Stimulated activated naive CD8-positive, alpha-beta T cell treated with anti-CD3 and anti-CD28 coated beads, Interleukin-15, Interleukin-2, amounts not matched to agents 100 ng/mL and 50 ng/mL, for 24 hours (primary cell): Measurements from ENCODE around the gene PEMT.

Experiments used
- H3K27ac Mint-ChIP-seq: one replicate; pipeline ENCODE4 v1.8.0; 2021; ENCODE audit warnings: mild to moderate bottlenecking, mixed read lengths
- H3K27me3 Mint-ChIP-seq: one replicate; pipeline ENCODE4 v1.8.0; 2021; ENCODE audit warnings: mixed read lengths
- H3K36me3 Mint-ChIP-seq: one replicate; pipeline ENCODE4 v1.8.0; 2021; ENCODE audit warnings: low read depth, mixed read lengths
- H3K4me1 Mint-ChIP-seq: one replicate; pipeline ENCODE4 v1.8.0; 2021; ENCODE audit warnings: low read depth, mixed read lengths
- H3K4me3 Mint-ChIP-seq: one replicate; pipeline ENCODE4 v1.8.0; 2021; ENCODE audit warnings: mild to moderate bottlenecking, mixed read lengths
- H3K9me3 Mint-ChIP-seq: one replicate; pipeline ENCODE4 v1.8.0; 2021; ENCODE audit warnings: mixed read lengths

PEMT gene

DNA sequence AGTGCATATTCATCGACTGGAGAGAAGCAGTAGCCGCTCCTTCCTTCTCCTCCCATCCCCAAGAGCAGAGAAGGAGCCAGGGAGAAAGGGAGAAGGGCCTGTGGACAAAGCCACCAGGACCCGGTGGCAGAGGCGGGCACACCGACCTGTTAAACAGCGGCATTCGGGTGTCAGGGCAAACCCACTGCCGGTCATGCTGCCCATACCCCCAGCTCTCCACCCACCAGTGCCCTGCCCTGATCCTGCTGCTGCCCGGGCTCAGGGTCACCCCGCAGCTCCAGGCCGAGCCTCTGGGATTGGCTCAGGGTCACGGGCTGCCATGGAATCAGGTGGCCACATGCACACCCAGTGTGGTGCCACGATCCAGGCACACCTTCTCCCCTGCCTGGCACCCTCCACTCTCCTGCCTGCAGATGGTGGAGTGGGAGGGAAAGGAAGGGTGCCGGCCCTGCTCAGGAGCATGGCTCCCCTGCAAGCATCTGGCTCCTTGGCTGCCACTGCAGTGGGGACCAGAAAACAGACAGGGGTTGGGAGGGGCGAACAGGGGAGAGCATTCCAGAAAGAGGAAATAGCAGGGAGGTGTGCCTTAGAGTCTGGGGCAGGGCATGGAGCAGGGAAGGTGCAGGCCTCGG is 77.0 kb downstream of the PEMT start:
- Mint-ChIP-seq H3K9me3 (no peaks in the 10 kb centered on the region), H3K27me3 (no peaks in the 10 kb centered on the region), H3K36me3 (no peaks in the 10 kb centered on the region), H3K4me1 (peaks cover 20% of the 10 kb centered on the region), H3K4me3 (no peak overlapping the region), H3K27ac (no peak overlapping the region)

DNA sequence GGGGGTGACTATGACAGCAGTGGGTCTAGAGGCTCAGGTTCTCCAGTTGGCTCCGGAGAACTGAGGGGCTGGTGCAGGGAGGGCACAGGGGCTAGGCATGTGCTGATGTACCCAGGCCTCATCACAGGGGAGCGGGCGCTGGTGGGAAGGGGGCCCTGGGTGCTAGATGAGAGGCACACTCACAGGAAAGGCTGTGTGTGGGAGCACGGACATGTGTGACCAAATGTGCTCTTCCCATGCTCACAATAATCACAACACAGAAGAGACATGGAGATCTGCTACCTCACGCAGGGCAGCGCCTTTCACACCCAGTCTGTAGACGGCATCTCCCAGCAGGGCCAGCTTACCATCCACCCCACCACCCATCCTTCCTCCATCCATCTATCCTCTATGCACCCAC is 77.9 kb downstream of the PEMT start:
- H3K27me3 Mint-ChIP-seq: no peaks in the 10 kb centered on the region
- H3K36me3 Mint-ChIP-seq: no peaks in the 10 kb centered on the region
- H3K4me1 Mint-ChIP-seq: peaks cover 20% of the 10 kb centered on the region
- no peak overlapping the region for H3K27ac Mint-ChIP-seq
- H3K9me3 Mint-ChIP-seq: no peaks in the 10 kb centered on the region
- no peak overlapping the region for H3K4me3 Mint-ChIP-seq

GRCh38 chr17:17512866-17513265 is 78.6 kb downstream of the PEMT start:
- Mint-ChIP-seq H3K27ac (no peak overlapping the region), H3K36me3 (no peaks in the 10 kb centered on the region), H3K27me3 (no peaks in the 10 kb centered on the region), H3K9me3 (no peaks in the 10 kb centered on the region), H3K4me3 (no peak overlapping the region), H3K4me1 (peaks cover 20% of the 10 kb centered on the region)

GRCh38 chr17:17511881-17512858 is 79.3 kb downstream of the PEMT start:
- Mint-ChIP-seq H3K27ac (no peak overlapping the region), H3K4me1 (peaks cover 20% of the 10 kb centered on the region), H3K4me3 (no peak overlapping the region), H3K27me3 (no peaks in the 10 kb centered on the region), H3K36me3 (no peaks in the 10 kb centered on the region), H3K9me3 (no peaks in the 10 kb centered on the region)

GRCh38 chr17:17511293-17511741 is 80.2 kb downstream of the PEMT start:
- Mint-ChIP-seq H3K27ac (peak overlapping the region; percentile 72), H3K4me3 (no peak overlapping the region), H3K9me3 (no peaks in the 10 kb centered on the region), H3K4me1 (peaks cover 19% of the 10 kb centered on the region), H3K27me3 (no peaks in the 10 kb centered on the region), H3K36me3 (no peaks in the 10 kb centered on the region)

GRCh38 chr17:17510456-17511292 is 80.8 kb downstream of the PEMT start:
- Mint-ChIP-seq H3K27ac (peak overlapping the region; percentile 72), H3K4me3 (no peak overlapping the region), H3K27me3 (no peaks in the 10 kb centered on the region), H3K9me3 (no peaks in the 10 kb centered on the region), H3K4me1 (peaks cover 14% of the 10 kb centered on the region), H3K36me3 (no peaks in the 10 kb centered on the region)

DNA sequence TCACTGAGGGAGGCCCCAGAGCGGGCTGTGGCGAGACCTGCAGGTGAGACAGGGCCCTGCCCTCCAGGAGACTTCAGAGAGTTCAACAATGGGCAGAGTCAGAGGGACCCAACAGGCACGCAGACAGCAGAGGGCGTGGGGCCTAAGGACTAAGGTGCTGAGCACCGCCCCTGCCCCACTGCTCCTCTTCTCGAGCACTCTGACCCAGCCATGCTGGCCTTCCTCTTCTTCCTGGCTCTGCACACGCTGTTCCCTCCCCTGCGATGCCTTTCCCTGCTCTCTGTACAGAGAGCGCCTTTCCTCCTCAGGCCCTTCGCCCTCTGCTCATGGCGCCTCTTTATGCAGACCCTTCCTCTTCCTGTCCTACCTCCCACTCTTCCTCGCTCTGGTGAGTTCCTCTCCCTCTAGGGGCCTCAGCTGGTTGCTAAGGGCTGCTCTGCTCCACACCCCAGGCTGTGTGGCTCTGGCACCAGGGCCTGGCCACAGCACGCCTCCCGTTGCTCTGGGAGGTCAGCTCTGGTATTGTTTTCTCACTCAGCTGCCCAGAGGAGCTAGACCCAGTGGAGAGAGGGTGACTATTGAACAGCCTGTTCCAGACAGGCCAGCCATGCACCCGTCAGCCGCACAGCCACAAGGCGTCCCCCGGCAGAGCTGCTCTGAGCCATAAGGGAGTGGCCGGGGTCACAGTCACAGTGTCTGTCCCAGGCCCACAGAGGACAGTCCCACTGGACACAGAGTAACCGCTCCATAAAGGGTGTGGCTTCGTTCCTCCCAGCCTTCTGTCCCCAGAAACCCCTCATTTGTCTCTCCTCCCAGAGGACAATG is 81.7 kb downstream of the PEMT start:
- Mint-ChIP-seq H3K27me3 (no peaks in the 10 kb centered on the region), H3K4me3 (no peak overlapping the region), H3K4me1 (peaks cover 14% of the 10 kb centered on the region), H3K27ac (no peak overlapping the region), H3K36me3 (no peaks in the 10 kb centered on the region), H3K9me3 (no peaks in the 10 kb centered on the region)

DNA sequence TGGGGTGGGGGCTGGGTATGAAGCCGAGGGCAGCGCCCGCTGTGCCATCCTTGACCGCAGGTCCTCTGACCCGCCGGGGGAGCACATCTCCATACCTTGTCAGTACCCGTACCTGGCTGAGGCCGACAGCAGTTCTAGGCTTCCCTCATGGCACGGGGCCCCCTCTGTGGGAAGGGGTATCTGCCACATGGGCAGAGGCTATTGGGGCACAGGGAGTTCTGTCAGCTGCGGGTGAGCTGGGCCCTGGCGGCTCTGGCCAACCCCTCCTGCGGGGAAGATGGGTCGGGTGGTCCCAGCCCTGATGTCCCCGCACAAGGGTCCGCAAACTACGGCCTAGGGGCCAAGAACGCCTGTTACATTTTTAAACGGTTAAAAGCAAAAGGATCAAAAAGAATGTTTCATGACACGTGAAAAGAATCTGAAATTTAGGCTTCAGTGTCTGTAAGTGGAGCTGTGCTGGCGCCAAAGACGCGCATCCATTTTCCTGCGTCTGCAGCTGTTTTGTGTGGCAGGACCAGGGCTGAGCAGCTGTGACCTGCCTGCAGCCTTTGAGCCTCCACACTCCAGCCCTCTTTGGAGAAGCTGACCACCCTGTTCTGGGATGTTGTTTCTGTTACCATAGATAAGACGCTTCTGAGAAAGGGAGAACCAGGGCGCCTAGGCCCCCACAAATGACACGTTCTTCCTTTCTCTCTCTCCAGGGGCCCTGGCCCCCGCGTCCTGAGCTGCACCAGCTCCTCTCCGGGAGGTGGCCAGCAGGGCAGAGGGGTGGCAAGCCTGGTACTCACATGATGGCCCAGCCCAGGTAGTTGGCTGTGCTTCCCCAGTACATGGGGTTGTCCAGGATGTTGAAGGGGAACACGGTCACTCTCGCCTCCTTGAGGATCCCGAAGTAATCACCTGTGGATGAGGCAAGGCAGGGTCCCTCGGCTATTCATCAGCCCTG is 82.6 kb downstream of the PEMT start:
- Mint-ChIP-seq H3K27ac (no peak overlapping the region), H3K9me3 (no peaks in the 10 kb centered on the region), H3K4me1 (peaks cover 14% of the 10 kb centered on the region), H3K27me3 (no peaks in the 10 kb centered on the region), H3K36me3 (no peaks in the 10 kb centered on the region), H3K4me3 (no peak overlapping the region)

- H3K27me3 Mint-ChIP-seq: no peaks in the 10 kb centered on the region
- no peak overlapping the region for H3K27ac Mint-ChIP-seq
- H3K4me1 Mint-ChIP-seq: peaks cover 14% of the 10 kb centered on the region
- no peak overlapping the region for H3K4me3 Mint-ChIP-seq
- H3K36me3 Mint-ChIP-seq: no peaks in the 10 kb centered on the region
- no peaks in the 10 kb centered on the region for H3K9me3 Mint-ChIP-seq
Observed at GRCh38 chr17:17508019-17508535, 83.4 kb downstream of the PEMT start.

- no peaks in the 10 kb centered on the region for H3K36me3 Mint-ChIP-seq
- H3K4me3 Mint-ChIP-seq: no peak overlapping the region
- H3K27me3 Mint-ChIP-seq: no peaks in the 10 kb centered on the region
- H3K9me3 Mint-ChIP-seq: no peaks in the 10 kb centered on the region
- H3K4me1 Mint-ChIP-seq: peaks cover 14% of the 10 kb centered on the region
- H3K27ac Mint-ChIP-seq: no peak overlapping the region
Observed at GRCh38 chr17:17507465-17508011, 84.0 kb downstream of the PEMT start.

GRCh38 chr17:17506893-17507464 is 84.5 kb downstream of the PEMT start:
- H3K27ac Mint-ChIP-seq: no peak overlapping the region
- H3K4me1 Mint-ChIP-seq: peaks cover 14% of the 10 kb centered on the region
- H3K9me3 Mint-ChIP-seq: no peaks in the 10 kb centered on the region
- no peak overlapping the region for H3K4me3 Mint-ChIP-seq
- no peaks in the 10 kb centered on the region for H3K27me3 Mint-ChIP-seq
- H3K36me3 Mint-ChIP-seq: no peaks in the 10 kb centered on the region

- Mint-ChIP-seq H3K4me1 (peaks cover 14% of the 10 kb centered on the region), H3K27me3 (no peaks in the 10 kb centered on the region), H3K27ac (no peak overlapping the region), H3K36me3 (no peaks in the 10 kb centered on the region), H3K9me3 (no peaks in the 10 kb centered on the region), H3K4me3 (no peak overlapping the region)
Observed at GRCh38 chr17:17506181-17506741, 85.2 kb downstream of the PEMT start.
